ENCODE measurements around the gene PGAP6. TPM values are rescaled to one million over a fixed set of nuclear protein-coding genes. Genes with fewer than 3 reads are reported as not detected.

Gene PGAP6
- total and polyA plus RNA-seq, 9 of the 15 experiments (the other 6 are each of a cell fraction or from before 2014, with no cell fraction given) = 0.45 to 50.2 (median 39.3) TPM

GRCh38 chr16:386641-387156 lies 4.9 kb upstream of the PGAP6 start (continued):
- no peak for TF ChIP-seq LCOR (CRISPR knock-in tag; IDR thresholded peaks at IDR 0.05)
- TF ChIP-seq BRD9 (IDR thresholded peaks at IDR 0.05; ENCODE audit: low read depth, partially characterized antibody) = peak; percentile 23
- TF ChIP-seq ZNF586 (CRISPR knock-in tag; conservative IDR thresholded peaks at IDR 0.05) = no peak
- no peak for TF ChIP-seq NFIC (IDR thresholded peaks at IDR 0.05)
- TF ChIP-seq ELF1 (tag; IDR thresholded peaks at IDR 0.05) = no peak
- no peak for TF ChIP-seq ZNF778 (CRISPR knock-in tag; IDR thresholded peaks at IDR 0.05)
- no peak for TF ChIP-seq ERF (CRISPR knock-in tag; IDR thresholded peaks at IDR 0.05)
- TF ChIP-seq ZNF764 (CRISPR knock-in tag; IDR thresholded peaks at IDR 0.05; ENCODE audit: low read depth) = no peak
- no peak for TF ChIP-seq ZBTB5 (IDR thresholded peaks at IDR 0.05)
- TF ChIP-seq IRF2 (CRISPR knock-in tag; IDR thresholded peaks at IDR 0.05) = no peak
- peak; percentile 19; the same call in 1 of the 2 replicates for TF ChIP-seq CXXC5 (CRISPR knock-in tag; IDR thresholded peaks at IDR 0.05)
- TF ChIP-seq KDM2B (CRISPR knock-in tag; IDR thresholded peaks at IDR 0.05) = no peak
- TF ChIP-seq POLR2B (IDR thresholded peaks at IDR 0.05; ENCODE audit: low read depth, partially characterized antibody) = no peak
- TF ChIP-seq ZNF384 (IDR thresholded peaks at IDR 0.05; ENCODE audit: low read depth, low read length) = peak; percentile 94

Data from K562 (cell line).